HepG2 (cell line): ENCODE measurements around the gene ME2. TPM values are rescaled to one million over a fixed set of nuclear protein-coding genes. Genes with fewer than 3 reads are reported as not detected.

Experiments used
- ATAC-seq: fragments of 200-7000 bp; cut with Tn5 transposase; 3 replicates; pipeline ENCODE4 v1.9.1; 2020; ENCODE audit warnings: mild to moderate bottlenecking, moderate library complexity
- BruUV-seq: library from RNA; stranded (reverse); fragments of 400-500 nt; replicated peaks from 2 replicates; lab custom pipeline; 2021; lab: Mats Ljungman, UMichigan
- CTCF ChIA-PET: fragments of 300-600 bp; formaldehyde crosslinking; extraction: SDS; loops from one replicate; lab custom pipeline; 2021; ENCODE audit warnings: low total read pairs, inconsistent platforms, low intra/inter-chr PET ratio; lab: Yijun Ruan, JAX
- POLR2A ChIA-PET: fragments of 350-600 bp; sonication (Branson Sonifier 250); formaldehyde crosslinking; loops from one replicate; lab custom pipeline; 2020; ENCODE audit warnings: antibody characterized with exemption, inconsistent platforms; lab: Yijun Ruan, JAX
- DNase-seq: peaks from one replicate; pipeline ENCODE4 v3.0.0-alpha.2; 2015; ENCODE audit warnings: low spot score
- FAIRE-seq: peaks from 3 replicates; lab custom pipeline; 2011; peaks lifted over from hg19 to GRCh38; lab: Jason Lieb, UNC
- H2AFZ ChIP-seq: one replicate; pipeline ENCODE4 v1.6.1; 2011; ENCODE audit warnings: low read length, inconsistent platforms
- H3K27ac ChIP-seq: fragments of 300-600 bp; 3 replicates; pipeline ENCODE4 v1.8.0; 2011; ENCODE audit warnings: mixed run types, mild to moderate bottlenecking, mixed read lengths, low read length, inconsistent platforms; ENCODE audit not compliant: insufficient read depth; ENCODE audit errors: extremely low read length
- H3K27me3 ChIP-seq, 2 experiments: fragments of 200-600 bp in 1 of 2; 2 replicates in 1 of 2; 3 replicates in 1 of 2; pipeline versions ENCODE4 v1.6.0 to v1.8.0; 2011; ENCODE audit warnings: low read length in 2 of 2, mild to moderate bottlenecking in 2 of 2, moderate library complexity in 2 of 2, inconsistent platforms in 1 of 2; ENCODE audit not compliant: insufficient read depth in 2 of 2, control insufficient read depth in 1 of 2
- H3K36me3 ChIP-seq, 2 experiments: fragments of 200-600 bp in 1 of 2; replicated peaks in 1 of 2; 2 replicates in 1 of 2; 3 replicates in 1 of 2; pipeline versions ENCODE4 v1.5.1 to v1.8.0; 2011; ENCODE audit warnings: low read length in 2 of 2, inconsistent platforms in 1 of 2; ENCODE audit not compliant: insufficient read depth in 2 of 2, control insufficient read depth in 1 of 2
- H3K4me1 ChIP-seq: 2 replicates; pipeline ENCODE4 v1.5.1; 2012; ENCODE audit warnings: low read length, inconsistent platforms; ENCODE audit not compliant: insufficient read depth
- H3K4me2 ChIP-seq: 2 replicates; pipeline ENCODE4 v1.6.0; 2011; ENCODE audit warnings: low read depth, low read length, inconsistent platforms
- H3K4me3 ChIP-seq, 3 experiments: fragments of 200-600 bp in 1 of 3; sonication (generic), shearing (Covaris generic) in 1 of 3; replicated peaks in 1 of 3; 2 replicates each; pipeline ENCODE4 v1.5.1; 2011 to 2016; ENCODE audit warnings: low read length in 3 of 3, inconsistent platforms in 2 of 3, low read depth in 2 of 3, mild to moderate bottlenecking in 2 of 3, control low read depth in 1 of 3, mixed read lengths in 1 of 3; ENCODE audit not compliant: insufficient read depth in 1 of 3
- H3K79me2 ChIP-seq: one replicate; pipeline ENCODE4 v1.6.1; 2011; ENCODE audit warnings: low read length, inconsistent platforms; ENCODE audit not compliant: insufficient read depth
- H3K9ac ChIP-seq: 2 replicates; pipeline ENCODE4 v1.6.0; 2011; ENCODE audit warnings: mild to moderate bottlenecking, low read depth, low read length, inconsistent platforms; ENCODE audit not compliant: insufficient read depth
- H3K9me3 ChIP-seq: 2 replicates; pipeline ENCODE4 v1.5.1; 2012; ENCODE audit warnings: mild to moderate bottlenecking, low read length
- H4K20me1 ChIP-seq: 2 replicates; pipeline ENCODE4 v1.6.0; 2011; ENCODE audit warnings: inconsistent platforms, mild to moderate bottlenecking, low read length, moderate library complexity; ENCODE audit not compliant: insufficient read depth
- CENPX ChIP-seq: sonication (generic); formaldehyde crosslinking; IDR thresholded peaks from 2 replicates; pipeline ENCODE4 v1.9.0; 2021; ENCODE audit warnings: mild to moderate bottlenecking, missing genetic modification reagents, moderate library complexity
- FOXC1 ChIP-seq: sonication (generic); formaldehyde crosslinking; IDR thresholded peaks from 2 replicates; pipeline ENCODE4 v1.8.0; 2022; ENCODE audit warnings: mild to moderate bottlenecking, missing genetic modification reagents, borderline replicate concordance
- GATAD2A ChIP-seq: IDR thresholded peaks from 2 replicates; pipeline ENCODE4 v1.6.1; 2016
- PHF21A ChIP-seq: sonication (generic); formaldehyde crosslinking; IDR thresholded peaks from 2 replicates; pipeline ENCODE4 v1.5.0; 2020; ENCODE audit warnings: mild to moderate bottlenecking, missing genetic modification reagents
- REPIN1 ChIP-seq: sonication (generic); formaldehyde crosslinking; IDR thresholded peaks from 2 replicates; pipeline ENCODE4 v1.8.0; 2022; ENCODE audit warnings: missing genetic modification reagents, low read depth, mild to moderate bottlenecking, borderline replicate concordance
- ZBTB1 ChIP-seq: sonication (generic); formaldehyde crosslinking; IDR thresholded peaks from 2 replicates; pipeline ENCODE4 v1.4.0; 2020; ENCODE audit warnings: missing genetic modification reagents, borderline replicate concordance
- ZNF891 ChIP-seq: sonication (generic); formaldehyde crosslinking; IDR thresholded peaks from 2 replicates; pipeline ENCODE4 v1.5.0; 2020; ENCODE audit warnings: mild to moderate bottlenecking, missing genetic modification reagents
- ZSCAN21 ChIP-seq: sonication (generic); formaldehyde crosslinking; IDR thresholded peaks from 2 replicates; pipeline ENCODE4 v1.8.0; 2022; ENCODE audit warnings: mild to moderate bottlenecking, missing genetic modification reagents, moderate library complexity, borderline replicate concordance
- WGBS: methylation state at CpG from one replicate; pipeline ENCODE4 v1.1.6; 2017; ENCODE audit warnings: low lambda C conversion rate; 5-methylcytosine and 5-hydroxymethylcytosine counted together
- in situ Hi-C: cut with HindIII; loops from 2 replicates; pipeline ENCODE4 v1.10.0; 2017; ENCODE audit warnings: low pct_unique_long_range_greater_than_20kb; ENCODE audit not compliant: extremely low pct_ligation_motif_present
- intact Hi-C: fragments of 100-400 bp; cut with micrococcal nuclease; formaldehyde crosslinking; loops from one replicate; pipeline ENCODE4 v1.10.0; 2022; ENCODE audit not compliant: unreplicated experiment
- polyA plus RNA-seq, 8 experiments: library from polyadenylated mRNA; depleted of rRNA in 3 of 8; stranded (reverse) in 7 of 8; unstranded in 1 of 8; fragments of >200 nt; fragmentation: Illumina TruSeq in 4 of 8; extraction: Trizol in 4 of 8; gene quantifications; 2 replicates each; pipeline versions ENCODE4 v1.2.1 to v1.2.3, GENCODE V29; 2011 to 2016; ENCODE audit warnings: low read depth in 4 of 8, missing spikeins in 1 of 8, mixed read lengths in 1 of 8; ENCODE audit not compliant: insufficient read depth in 1 of 8
- total RNA-seq, 5 experiments: library from RNA; depleted of rRNA; stranded (reverse); fragments of >200 nt; fragmentation: Illumina TruSeq; extraction: Trizol; gene quantifications; 2 replicates each; pipeline ENCODE4 v1.2.3, GENCODE V29; 2016; ENCODE audit warnings: low read depth in 1 of 5
- TF ChIP-seq, protein P1 (sequence below): sonication (generic); formaldehyde crosslinking; IDR thresholded peaks from 2 replicates; pipeline ENCODE4 v1.4.0; 2020; ENCODE audit warnings: missing genetic modification reagents
- TF ChIP-seq, protein P2 (sequence below): sonication (generic); formaldehyde crosslinking; IDR thresholded peaks from 2 replicates; pipeline ENCODE4 v1.4.0; 2020; ENCODE audit warnings: mild to moderate bottlenecking, missing genetic modification reagents
- TF ChIP-seq, protein P3 (sequence below): sonication (generic); formaldehyde crosslinking; IDR thresholded peaks from 2 replicates; pipeline ENCODE4 v1.8.0; 2022; ENCODE audit warnings: missing genetic modification reagents, mild to moderate bottlenecking, moderate library complexity, borderline replicate concordance

Gene ME2
- total and polyA plus RNA-seq, 2 of the 13 experiments (the other 11 are each of a cell fraction or from before 2014, with no cell fraction given): 17.3 to 20.6 TPM

DNA sequence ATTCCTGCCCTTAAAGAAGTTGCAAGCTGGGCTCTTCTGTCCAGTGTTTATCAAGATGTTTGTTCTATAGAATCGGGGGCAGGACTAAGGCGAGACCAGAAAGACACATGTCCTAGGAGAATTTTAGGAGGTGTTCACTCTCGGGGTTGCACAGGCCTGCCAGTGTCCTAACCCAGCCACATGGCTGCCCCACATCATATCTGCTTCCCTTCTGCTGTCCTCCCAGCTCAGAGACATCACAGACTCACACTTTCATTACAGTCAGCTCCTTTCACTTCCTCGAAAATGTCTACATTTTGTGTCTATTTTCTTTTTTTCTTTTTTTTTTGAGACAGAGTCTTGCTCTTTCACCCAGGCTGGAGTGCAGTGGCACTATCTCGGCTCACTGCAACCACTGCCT is 48.4 kb upstream of the ME2 start:
- intact Hi-C loops: no loop called here
- ATAC-seq (no peak), FAIRE-seq (no peak), DNase-seq (no peak)
- ChIA-PET POLR2A (no interaction called here), CTCF (no interaction called here)
- H3K4me1 ChIP-seq: no peaks in the 10 kb centered on the region
- no peak overlapping the region for H3K27ac ChIP-seq
- H3K4me2 ChIP-seq: no peak overlapping the region
- in situ Hi-C loops: no loop called here
- 36% methylated on average over 4 of the region's 5 CpGs for WGBS
- H4K20me1 ChIP-seq: no peaks in the 10 kb centered on the region
- H3K27me3 ChIP-seq: no peaks in the 10 kb centered on the region; a peak in 1 of 5 replicates
- H3K9me3 ChIP-seq: no peaks in the 10 kb centered on the region
- no peaks in the 10 kb centered on the region for H3K36me3 ChIP-seq
- no TSS peak for BruUV-seq
- no peaks in the 10 kb centered on the region for H3K79me2 ChIP-seq
- H2AFZ ChIP-seq: no peak overlapping the region
- H3K4me3 ChIP-seq: no peak overlapping the region
- no peak overlapping the region for H3K9ac ChIP-seq
- TF ChIP-seq REPIN1 (CRISPR knock-in tag): no peak
- TF ChIP-seq GATAD2A (CRISPR knock-in tag): no peak
- no peak for TF ChIP-seq ZSCAN21 (CRISPR knock-in tag)
- TF ChIP-seq, protein P1, sequence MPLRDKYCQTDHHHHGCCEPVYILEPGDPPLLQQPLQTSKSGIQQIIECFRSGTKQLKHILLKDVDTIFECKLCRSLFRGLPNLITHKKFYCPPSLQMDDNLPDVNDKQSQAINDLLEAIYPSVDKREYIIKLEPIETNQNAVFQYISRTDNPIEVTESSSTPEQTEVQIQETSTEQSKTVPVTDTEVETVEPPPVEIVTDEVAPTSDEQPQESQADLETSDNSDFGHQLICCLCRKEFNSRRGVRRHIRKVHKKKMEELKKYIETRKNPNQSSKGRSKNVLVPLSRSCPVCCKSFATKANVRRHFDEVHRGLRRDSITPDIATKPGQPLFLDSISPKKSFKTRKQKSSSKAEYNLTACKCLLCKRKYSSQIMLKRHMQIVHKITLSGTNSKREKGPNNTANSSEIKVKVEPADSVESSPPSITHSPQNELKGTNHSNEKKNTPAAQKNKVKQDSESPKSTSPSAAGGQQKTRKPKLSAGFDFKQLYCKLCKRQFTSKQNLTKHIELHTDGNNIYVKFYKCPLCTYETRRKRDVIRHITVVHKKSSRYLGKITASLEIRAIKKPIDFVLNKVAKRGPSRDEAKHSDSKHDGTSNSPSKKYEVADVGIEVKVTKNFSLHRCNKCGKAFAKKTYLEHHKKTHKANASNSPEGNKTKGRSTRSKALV (CRISPR knock-in tag): no peak
- no peak for TF ChIP-seq ZBTB1
- TF ChIP-seq ZNF891 (CRISPR knock-in tag): no peak
- no peak for TF ChIP-seq FOXC1 (CRISPR knock-in tag)
- TF ChIP-seq, protein P2, sequence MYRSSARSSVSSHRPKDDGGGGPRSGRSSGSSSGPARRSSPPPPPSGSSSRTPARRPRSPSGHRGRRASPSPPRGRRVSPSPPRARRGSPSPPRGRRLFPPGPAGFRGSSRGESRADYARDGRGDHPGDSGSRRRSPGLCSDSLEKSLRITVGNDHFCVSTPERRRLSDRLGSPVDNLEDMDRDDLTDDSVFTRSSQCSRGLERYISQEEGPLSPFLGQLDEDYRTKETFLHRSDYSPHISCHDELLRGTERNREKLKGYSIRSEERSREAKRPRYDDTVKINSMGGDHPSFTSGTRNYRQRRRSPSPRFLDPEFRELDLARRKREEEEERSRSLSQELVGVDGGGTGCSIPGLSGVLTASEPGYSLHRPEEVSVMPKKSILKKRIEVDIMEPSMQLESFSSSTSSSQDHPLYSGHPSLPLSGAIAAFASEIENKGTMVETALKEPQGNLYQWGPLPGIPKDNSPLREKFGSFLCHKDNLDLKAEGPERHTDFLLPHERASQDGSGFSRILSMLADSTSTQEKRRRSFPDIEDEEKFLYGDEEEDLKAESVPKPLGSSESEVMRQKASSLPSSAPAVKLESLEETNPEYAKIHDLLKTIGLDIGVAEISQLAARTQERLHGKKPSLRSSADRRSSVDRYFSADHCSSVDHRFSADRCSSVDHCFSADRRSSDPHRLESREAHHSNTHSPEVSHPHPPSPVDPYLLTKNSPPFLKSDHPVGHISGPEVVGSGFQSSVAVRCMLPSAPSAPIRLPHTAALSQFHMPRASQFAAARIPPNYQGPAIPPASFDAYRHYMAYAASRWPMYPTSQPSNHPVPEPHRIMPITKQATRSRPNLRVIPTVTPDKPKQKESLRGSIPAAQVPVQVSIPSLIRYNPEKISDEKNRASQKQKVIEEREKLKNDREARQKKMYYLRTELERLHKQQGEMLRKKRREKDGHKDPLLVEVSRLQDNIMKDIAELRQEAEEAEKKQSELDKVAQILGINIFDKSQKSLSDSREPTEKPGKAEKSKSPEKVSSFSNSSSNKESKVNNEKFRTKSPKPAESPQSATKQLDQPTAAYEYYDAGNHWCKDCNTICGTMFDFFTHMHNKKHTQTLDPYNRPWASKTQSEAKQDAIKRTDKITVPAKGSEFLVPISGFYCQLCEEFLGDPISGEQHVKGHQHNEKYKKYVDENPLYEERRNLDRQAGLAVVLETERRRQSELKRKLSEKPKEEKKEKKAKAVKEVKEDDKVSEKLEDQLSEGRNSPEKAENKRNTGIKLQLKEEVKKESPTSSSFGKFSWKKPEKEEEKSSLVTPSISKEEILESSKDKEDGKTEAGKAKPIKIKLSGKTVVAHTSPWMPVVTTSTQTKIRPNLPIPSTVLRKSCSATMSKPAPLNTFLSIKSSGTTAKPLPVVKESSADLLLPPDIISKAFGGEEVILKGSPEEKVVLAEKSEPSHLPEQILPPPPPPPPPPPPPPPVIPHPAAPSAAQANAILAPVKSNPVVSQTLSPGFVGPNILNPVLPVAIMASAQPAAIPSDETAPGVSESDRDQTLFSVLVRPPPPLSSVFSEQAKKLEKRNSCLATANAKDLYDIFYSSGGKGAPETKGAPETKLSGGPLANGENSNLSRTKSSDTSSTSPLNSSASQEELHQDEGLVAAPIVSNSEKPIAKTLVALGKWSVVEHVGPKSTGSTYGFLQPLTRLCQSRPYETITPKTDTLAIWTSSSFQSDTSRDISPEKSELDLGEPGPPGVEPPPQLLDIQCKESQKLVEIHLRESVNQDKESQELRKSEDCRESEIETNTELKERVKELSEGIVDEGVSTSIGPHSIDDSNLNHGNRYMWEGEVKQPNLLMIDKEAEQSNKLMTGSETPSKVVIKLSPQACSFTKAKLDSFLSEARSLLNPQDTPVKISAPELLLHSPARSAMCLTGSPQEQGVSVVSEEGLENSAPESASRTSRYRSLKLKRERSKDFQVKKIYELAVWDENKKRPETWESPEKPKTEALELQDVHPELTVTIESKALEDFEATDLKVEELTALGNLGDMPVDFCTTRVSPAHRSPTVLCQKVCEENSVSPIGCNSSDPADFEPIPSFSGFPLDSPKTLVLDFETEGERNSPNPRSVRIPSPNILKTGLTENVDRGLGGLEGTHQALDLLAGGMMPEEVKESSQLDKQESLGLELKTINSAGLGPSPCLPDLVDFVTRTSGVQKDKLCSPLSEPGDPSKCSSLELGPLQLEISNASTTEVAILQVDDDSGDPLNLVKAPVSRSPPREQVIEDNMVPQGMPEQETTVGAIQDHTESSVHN: no peak
- TF ChIP-seq CENPX: no peak
- TF ChIP-seq, protein P3, sequence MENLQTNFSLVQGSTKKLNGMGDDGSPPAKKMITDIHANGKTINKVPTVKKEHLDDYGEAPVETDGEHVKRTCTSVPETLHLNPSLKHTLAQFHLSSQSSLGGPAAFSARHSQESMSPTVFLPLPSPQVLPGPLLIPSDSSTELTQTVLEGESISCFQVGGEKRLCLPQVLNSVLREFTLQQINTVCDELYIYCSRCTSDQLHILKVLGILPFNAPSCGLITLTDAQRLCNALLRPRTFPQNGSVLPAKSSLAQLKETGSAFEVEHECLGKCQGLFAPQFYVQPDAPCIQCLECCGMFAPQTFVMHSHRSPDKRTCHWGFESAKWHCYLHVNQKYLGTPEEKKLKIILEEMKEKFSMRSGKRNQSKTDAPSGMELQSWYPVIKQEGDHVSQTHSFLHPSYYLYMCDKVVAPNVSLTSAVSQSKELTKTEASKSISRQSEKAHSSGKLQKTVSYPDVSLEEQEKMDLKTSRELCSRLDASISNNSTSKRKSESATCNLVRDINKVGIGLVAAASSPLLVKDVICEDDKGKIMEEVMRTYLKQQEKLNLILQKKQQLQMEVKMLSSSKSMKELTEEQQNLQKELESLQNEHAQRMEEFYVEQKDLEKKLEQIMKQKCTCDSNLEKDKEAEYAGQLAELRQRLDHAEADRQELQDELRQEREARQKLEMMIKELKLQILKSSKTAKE (CRISPR knock-in tag): no peak
- no peak for TF ChIP-seq PHF21A (CRISPR knock-in tag)
